Kidney capillary endothelial cell (primary cell): ENCODE measurements around the gene CCR7.
"Not testable (repeated sequence)": the region's sequence is repeated elsewhere in the genome, so short reads cannot be mapped to it uniquely, and the experiment has no call there.

Experiments
- DNase-seq: peaks from one replicate; pipeline ENCODE4 v3.0.0-alpha.2; 2018; ENCODE audit warnings: low spot score

The CCR7 gene

GRCh38 chr17:40597556-40598300 lies 32.5 kb upstream of the CCR7 start:
- no peak for DNase-seq

DNA sequence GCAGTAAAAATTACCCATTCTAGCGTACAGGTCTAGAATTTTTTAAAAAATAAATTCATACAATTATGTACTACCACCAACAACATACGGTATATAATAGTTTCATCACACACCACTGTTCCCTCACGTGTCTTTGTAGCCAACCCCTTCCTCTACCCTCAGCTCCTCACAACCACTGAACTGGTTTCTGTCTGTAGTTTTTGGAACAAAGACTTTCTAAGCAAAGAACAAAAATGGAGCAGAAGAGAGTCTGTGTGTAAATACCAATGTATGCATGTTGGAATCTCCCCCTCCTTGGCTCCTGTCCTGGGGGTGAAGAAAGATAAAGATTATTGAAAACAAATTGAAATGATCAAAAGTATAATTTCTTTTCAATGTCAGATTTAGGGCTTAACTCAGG lies 31.9 kb upstream of the CCR7 start:
- no peak for DNase-seq

DNA sequence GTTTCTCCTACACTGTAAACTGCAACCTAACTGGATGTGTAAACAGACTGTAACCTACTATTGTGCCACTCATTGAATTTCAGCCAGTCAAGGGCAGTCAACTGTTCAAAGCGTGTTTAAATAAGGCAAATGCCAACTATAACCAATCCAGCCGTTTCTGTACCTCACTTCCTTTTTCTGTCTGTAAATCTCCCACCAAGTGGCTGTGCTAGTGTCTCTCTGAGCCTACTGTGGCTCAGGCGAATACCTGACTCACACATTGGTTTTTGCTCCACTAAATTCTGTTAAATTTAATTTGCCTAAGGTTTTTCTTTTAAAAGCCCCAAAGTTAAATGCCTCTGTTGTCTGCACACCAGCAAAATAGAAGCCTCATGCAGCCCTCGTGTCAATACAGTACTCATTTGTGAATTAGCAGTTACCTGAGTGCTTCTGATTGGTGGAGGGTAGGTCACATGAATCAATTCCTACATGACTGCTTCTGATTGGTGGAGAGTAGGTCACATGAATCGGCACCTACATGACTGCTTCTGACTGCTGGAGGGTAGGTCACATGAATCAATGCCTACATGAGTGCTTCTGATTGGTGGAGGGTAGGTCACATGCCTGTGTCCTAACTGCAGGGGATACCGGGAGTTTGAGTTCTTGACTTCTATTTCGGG lies 31.1 kb upstream of the CCR7 start:
- DNase-seq = no peak

DNA sequence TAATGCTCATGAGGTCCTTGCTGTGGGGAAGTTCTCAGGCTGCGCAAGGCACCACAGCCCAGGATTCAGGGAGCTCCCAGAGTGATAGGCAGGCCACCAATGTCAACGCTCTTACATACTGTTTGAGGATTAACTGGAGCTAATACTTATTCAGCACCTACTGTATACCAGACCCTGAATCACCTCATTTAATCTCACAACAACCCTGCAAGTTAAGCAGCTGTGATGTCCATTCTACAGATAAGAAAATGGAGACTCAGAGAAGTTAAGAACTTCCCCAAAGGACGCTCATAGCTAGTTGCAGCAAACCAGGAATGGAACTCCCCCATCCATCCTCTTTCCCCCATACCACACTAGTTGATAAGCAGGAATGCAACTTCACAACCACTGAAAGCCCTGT lies 25.5 kb upstream of the CCR7 start:
- no peak for DNase-seq

GRCh38 chr17:40588552-40588951 lies 23.3 kb upstream of the CCR7 start:
- DNase-seq = no peak

DNA sequence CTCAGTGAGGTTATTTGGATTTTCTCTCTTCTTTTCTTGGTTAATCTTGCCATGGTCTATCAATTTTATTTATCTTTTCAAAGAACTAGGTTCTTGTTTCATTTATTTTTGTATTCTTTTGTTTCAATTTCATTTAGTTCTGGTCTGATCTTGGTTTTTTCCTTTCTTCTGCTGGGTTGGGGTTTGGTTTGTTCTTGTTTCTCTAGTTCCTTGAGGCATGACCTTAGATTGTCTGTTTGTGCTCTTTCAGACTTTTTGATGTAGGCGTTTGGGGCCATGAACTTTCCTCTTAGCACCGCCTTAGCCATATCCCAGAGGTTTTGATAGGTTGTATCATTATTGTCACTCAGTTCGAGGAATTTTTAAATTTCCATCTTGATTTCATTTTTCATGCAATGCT lies 21.0 kb upstream of the CCR7 start:
- not testable (repeated sequence) for DNase-seq

DNA sequence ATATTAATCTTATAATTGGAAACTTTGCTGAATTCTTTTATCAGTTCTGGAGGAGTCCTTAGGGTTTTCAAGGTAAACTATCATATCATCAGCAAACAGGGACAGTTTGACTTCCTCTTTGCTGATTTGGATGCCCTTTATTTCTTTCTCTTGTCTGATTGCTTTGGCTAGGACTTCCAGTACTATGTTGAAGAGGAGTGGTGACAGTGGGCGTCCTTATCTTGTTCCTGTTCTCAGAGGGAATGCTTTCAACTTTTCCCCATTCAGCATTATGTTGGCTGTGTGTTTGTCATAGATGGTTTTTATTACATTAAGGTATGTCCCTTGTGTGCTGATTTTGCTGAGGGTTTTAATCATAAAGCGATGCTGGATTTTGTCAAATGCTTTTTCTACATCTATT lies 19.7 kb upstream of the CCR7 start:
- DNase-seq = not testable (repeated sequence)

DNA sequence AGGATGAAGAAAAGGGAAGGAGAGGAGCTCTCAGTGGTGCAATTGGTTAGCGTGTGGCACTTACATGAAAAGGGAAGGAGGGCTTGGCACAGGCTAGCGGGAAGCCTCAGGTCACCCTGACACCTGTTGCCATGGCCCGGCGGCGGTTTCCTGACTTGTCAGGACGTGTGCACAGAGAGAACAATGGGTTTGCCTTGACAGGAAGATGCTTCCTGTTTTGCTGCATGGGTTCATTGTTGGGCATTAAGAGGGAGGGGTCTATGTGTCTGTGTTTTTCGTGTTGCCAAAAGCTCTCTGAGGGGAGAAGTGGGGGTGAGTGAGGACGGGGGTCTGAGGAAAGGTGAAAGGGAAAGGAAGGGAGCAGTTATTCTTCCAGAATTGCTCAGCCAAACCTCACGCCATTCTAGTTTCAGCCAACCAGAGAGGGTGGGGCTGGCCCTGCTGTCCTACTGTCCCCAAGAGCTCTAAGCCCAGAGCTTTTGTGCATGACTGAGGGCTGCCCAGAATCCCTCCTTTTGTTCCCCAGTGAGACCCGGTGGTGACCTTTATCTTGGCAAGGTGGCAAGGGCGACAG lies 17.1 kb upstream of the CCR7 start:
- peak; percentile 82 for DNase-seq

DNA sequence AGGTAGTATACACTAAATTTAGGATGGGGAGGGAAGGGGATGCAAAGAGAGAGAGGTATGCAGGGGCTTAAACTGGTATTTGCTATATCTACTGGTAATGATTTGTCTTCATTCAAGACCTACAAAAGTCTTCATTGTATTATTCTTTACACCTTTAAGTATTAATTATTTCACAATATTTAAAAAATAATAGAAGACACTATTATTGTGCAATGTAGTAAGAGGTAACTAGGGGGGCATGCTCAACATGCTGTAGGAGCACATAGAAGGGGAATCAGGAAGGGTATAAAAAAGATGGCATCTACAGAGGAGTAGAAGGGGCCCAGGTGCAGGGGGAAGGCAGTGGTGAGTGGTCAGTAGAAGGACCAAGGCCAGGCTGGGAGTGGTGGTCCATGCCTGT lies 14.9 kb upstream of the CCR7 start:
- no peak for DNase-seq

DNA sequence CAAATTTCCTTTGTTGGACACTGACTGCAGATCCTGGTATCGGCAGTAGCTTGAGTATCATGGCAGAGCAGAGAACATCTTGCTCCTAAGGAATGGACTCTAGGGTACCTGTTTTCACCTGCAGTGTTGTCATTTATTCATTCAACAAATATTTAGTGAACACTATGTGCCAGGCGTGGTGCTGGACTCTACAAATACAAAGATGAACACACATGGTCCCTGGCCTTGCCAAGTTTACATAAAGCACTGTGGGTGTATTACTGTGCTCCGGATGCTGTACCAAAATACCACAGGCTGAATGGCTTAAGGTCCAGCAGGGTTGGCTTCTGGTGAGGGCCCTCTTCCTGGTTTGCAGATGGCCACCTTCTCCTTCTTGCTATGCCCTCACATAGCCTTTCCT lies 14.2 kb upstream of the CCR7 start:
- DNase-seq = no peak

DNA sequence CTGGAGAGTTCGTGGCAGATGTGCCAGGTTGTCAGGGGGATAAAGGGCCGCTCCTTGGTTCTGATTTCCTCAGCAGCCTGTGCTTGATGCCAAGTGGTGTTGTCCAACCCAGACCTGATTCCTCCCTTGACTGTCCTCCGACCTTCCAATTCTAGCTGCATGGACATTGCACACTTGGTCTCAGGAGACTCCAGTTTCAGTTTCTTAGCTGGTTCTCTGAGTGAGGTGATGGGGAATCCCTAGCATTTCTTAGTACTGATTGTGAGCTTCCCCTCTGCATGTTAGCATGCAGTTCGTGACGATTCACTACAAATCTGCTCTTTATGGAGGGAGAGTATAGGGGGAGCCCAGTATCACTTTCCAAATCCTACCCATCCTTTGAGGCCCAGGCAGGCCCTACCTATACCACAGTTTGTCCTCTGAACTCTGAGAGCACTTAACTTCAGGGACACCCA lies 12.4 kb upstream of the CCR7 start:
- DNase-seq = no peak

DNA sequence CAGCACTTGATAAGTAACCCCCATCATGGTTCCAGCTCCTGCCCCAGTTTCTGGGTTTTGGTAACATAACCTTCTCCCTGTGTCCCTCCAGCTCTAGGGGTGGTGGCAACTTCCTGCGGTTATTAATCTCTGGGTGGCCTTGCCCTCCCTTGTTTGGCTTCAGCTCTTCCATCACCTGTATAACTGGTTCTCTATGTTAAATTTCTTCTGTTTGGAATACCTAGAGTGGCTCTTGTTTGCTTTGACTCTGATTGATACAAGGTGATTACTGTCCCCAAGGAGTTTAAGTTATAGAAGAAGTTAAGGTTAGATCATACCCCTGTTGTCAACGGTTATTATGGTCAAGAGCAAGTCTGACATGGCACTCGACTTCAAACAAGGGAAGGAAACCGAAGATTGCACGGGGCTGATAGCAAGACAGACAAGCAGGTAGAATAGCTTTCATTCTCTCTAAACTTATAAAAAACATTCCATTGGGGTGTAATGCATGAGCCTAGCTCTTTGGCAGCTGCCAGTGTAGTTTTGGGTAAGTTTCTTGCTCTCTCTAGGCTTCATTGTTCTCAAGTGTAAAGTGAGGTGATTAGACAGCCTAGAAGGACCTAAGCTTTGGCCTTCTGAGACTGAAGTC lies 11.0 kb upstream of the CCR7 start:
- no peak for DNase-seq

DNA sequence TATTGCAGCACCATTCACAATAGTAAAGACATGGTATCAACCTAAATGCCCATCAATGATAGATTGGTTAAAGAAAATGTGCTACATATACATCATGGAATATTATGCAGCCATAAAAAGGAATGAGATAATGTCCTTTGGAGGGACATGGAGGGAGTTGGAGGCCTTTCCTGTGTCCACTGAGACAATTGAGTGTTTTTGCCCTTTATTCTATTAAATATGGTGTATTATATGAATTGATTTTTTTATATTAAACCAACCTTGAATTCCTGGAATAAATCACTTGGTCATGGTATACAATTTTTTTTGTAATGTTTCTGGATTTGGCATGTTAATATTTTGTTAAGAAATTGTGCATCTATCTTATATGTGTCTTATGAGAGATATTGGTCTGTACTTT lies 9.0 kb upstream of the CCR7 start:
- no peak for DNase-seq

GRCh38 chr17:40572245-40572993 lies 7.1 kb upstream of the CCR7 start:
- not testable (repeated sequence) for DNase-seq

GRCh38 chr17:40568074-40568836 lies 3.0 kb upstream of the CCR7 start:
- no peak for DNase-seq

DNA sequence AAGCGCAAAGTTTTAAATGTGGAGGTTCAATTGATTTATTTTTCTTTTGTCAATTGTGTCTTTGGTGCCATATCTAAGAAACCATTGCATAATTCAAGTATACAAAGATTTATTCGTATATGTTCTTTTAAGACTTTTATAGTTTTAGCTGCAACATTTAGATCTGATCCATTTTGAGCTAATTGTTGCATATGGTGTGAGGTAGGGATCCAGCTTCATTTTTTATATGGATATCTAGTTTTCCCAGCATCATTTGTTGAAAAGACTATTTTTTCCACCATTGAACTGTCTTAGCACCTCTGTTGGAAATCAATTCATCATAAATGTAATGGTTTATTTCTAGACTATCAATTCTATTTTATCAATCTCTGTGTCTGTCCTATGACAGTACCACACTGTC lies 2.1 kb upstream of the CCR7 start:
- no peak for DNase-seq

DNA sequence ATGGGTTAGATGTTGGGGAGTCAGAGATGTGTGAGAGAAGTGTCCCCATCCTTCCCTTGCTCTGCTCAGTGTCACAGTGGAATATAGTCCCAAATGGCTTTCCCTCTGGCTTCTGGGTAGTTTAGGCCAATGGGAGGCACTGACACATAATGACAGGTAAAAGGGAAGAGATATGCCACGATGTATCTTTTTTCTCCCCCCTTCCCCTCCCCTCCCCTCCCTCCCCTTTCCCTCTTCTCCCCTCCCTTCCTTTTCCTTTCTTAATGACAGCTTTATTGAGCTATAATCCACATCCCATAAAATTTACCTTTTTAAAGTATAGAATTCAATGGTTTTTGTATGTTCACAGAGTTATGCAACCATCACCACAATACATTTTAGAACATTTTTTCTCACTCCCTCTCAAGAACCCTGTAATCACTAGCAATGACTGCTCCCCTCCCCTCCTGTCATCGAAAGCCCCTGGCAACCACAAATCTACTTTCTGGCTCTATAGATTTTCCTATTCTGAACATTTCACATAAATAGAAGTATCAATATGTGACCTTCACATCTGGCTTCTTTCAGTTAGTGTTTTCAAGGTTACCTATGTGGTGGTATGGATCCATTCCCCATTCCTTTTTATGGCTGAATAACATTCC lies 617 bp upstream of the CCR7 start:
- DNase-seq = no peak

GRCh38 chr17:40564195-40564882 lies 933 bp downstream of the CCR7 start:
- no peak for DNase-seq

GRCh38 chr17:40563220-40564052 lies 1.8 kb downstream of the CCR7 start:
- DNase-seq = no peak

- DNase-seq = no peak
Measured at GRCh38 chr17:40562838-40563219, 2.4 kb downstream of the CCR7 start.
